Measurements from ENCODE around the gene GPC6. TPM values are rescaled to one million over a fixed set of nuclear protein-coding genes. Genes with fewer than 3 reads are reported as not detected.

The GPC6 gene
- total and polyA plus RNA-seq, 5 donors from 2014 or later, result not detected

GRCh38 chr13:93977986-93978385 lies 751.4 kb downstream of the GPC6 start:
- H3K27me3 ChIP-seq (ENCODE audit: control insufficient read depth, insufficient read depth, low read length), result no peaks in the 10 kb centered on the region
- no peaks in the 10 kb centered on the region for H3K9me3 Mint-ChIP-seq
- ATAC-seq (ENCODE audit: low read depth in 2 of 2), result no peak
- no peak overlapping the region for H3K27ac ChIP-seq (ENCODE audit: insufficient read depth, low read length, poor library complexity, severe bottlenecking)
- H3K36me3 Mint-ChIP-seq, result no peaks in the 10 kb centered on the region
- H3K27me3 Mint-ChIP-seq, result peaks cover 5% of the 10 kb centered on the region
- no peaks in the 10 kb centered on the region for H3K36me3 ChIP-seq (ENCODE audit: control insufficient read depth, insufficient read depth, low read length)
- H3K9me3 ChIP-seq (ENCODE audit: control insufficient read depth in 2 of 2, low read length in 2 of 2), result no peaks in the 10 kb centered on the region
- H3K4me1 ChIP-seq (ENCODE audit: control insufficient read depth, insufficient read depth, low read length, poor library complexity, severe bottlenecking), result no peaks in the 10 kb centered on the region
- H3K27ac Mint-ChIP-seq, result no peak overlapping the region
- H3K4me3 ChIP-seq (ENCODE audit: low read depth, low read length), result no peak overlapping the region
- DNase-seq, result no peak
- H3K4me1 Mint-ChIP-seq, result no peaks in the 10 kb centered on the region
- H3K4me3 Mint-ChIP-seq, result no peak overlapping the region

GRCh38 chr13:93981426-93981977 lies 754.9 kb downstream of the GPC6 start:
- Mint-ChIP-seq H3K9me3 (no peaks in the 10 kb centered on the region), H3K4me1 (peaks cover 0 to 2% (median 0%) of the 10 kb centered on the region in 4 donors), H3K27ac (no peak overlapping the region), H3K27me3 (peaks cover 5% of the 10 kb centered on the region), H3K36me3 (no peaks in the 10 kb centered on the region), H3K4me3 (no peak overlapping the region)
- ATAC-seq (ENCODE audit: low read depth in 2 of 2) (no peak), DNase-seq (no peak)
- Histone ChIP-seq H3K4me1 (ENCODE audit: control insufficient read depth, insufficient read depth, low read length, poor library complexity, severe bottlenecking) (no peaks in the 10 kb centered on the region), H3K4me3 (ENCODE audit: low read depth, low read length) (no peak overlapping the region), H3K27me3 (ENCODE audit: control insufficient read depth, insufficient read depth, low read length) (no peaks in the 10 kb centered on the region), H3K9me3 (ENCODE audit: control insufficient read depth in 2 of 2, low read length in 2 of 2) (no peaks in the 10 kb centered on the region), H3K27ac (ENCODE audit: insufficient read depth, low read length, poor library complexity, severe bottlenecking) (no peak overlapping the region), H3K36me3 (ENCODE audit: control insufficient read depth, insufficient read depth, low read length) (no peaks in the 10 kb centered on the region)

DNA sequence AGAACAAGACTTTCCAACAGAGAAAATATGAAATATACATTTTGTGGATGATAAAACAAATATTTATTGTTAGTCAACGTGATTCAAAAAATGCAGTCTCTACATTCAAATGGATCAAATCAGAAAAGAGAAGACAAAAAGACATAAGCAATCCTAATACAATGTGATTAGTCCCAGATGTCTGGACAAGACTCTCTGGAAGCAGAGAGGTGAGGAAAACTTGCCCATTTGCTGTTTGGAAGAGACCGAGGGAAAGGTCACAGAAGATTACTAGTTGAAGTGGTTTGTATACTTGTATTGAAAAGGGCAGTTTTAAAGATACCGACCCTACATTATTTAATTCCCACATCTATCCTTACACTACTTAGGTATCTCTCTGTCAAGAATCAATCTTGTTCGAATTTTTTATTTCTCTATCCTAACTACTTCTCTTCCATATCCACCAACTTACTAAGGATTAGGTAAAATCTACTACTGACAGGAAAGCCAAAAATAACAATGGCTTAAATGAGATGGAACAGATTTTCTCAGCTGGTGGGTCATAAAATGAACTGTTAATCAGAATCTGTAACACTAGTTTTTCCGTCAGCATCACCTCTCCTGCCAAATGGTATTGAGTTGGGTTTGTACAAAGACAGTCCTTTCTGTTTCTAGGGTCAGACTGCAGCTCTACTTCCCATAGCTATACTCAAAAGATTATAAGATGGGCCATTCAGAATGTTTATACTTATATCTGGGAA lies 755.7 kb downstream of the GPC6 start:
- no peak for DNase-seq
- Mint-ChIP-seq H3K9me3 (no peaks in the 10 kb centered on the region), H3K27me3 (peaks cover 5% of the 10 kb centered on the region), H3K4me3 (no peak overlapping the region), H3K4me1 (peaks cover 0 to 2% (median 0%) of the 10 kb centered on the region in 4 donors), H3K36me3 (no peaks in the 10 kb centered on the region), H3K27ac (no peak overlapping the region)
- Histone ChIP-seq H3K4me3 (ENCODE audit: low read depth, low read length) (no peak overlapping the region), H3K4me1 (ENCODE audit: control insufficient read depth, insufficient read depth, low read length, poor library complexity, severe bottlenecking) (no peaks in the 10 kb centered on the region), H3K27me3 (ENCODE audit: control insufficient read depth, insufficient read depth, low read length) (no peaks in the 10 kb centered on the region), H3K9me3 (ENCODE audit: control insufficient read depth in 2 of 2, low read length in 2 of 2) (no peaks in the 10 kb centered on the region), H3K36me3 (ENCODE audit: control insufficient read depth, insufficient read depth, low read length) (no peaks in the 10 kb centered on the region), H3K27ac (ENCODE audit: insufficient read depth, low read length, poor library complexity, severe bottlenecking) (no peak overlapping the region)
- ATAC-seq (ENCODE audit: low read depth in 2 of 2), result no peak

- no peaks in the 10 kb centered on the region for H3K9me3 ChIP-seq (ENCODE audit: control insufficient read depth in 2 of 2, low read length in 2 of 2)
- DNase-seq (no peak), ATAC-seq (ENCODE audit: low read depth in 2 of 2) (no peak)
- no peak overlapping the region for H3K27ac Mint-ChIP-seq
- peaks cover 0 to 2% (median 0%) of the 10 kb centered on the region in 4 donors for H3K4me1 Mint-ChIP-seq
- no peak overlapping the region for H3K4me3 Mint-ChIP-seq
- no peaks in the 10 kb centered on the region for H3K27me3 Mint-ChIP-seq
- H3K9me3 Mint-ChIP-seq, result no peaks in the 10 kb centered on the region
- H3K36me3 ChIP-seq (ENCODE audit: control insufficient read depth, insufficient read depth, low read length), result no peaks in the 10 kb centered on the region
- H3K36me3 Mint-ChIP-seq, result no peaks in the 10 kb centered on the region
- H3K4me1 ChIP-seq (ENCODE audit: control insufficient read depth, insufficient read depth, low read length, poor library complexity, severe bottlenecking), result no peaks in the 10 kb centered on the region
- no peak overlapping the region for H3K4me3 ChIP-seq (ENCODE audit: low read depth, low read length)
- H3K27me3 ChIP-seq (ENCODE audit: control insufficient read depth, insufficient read depth, low read length), result no peaks in the 10 kb centered on the region
- H3K27ac ChIP-seq (ENCODE audit: insufficient read depth, low read length, poor library complexity, severe bottlenecking), result no peak overlapping the region
These were observed 757.4 kb downstream of the GPC6 start for GRCh38 chr13:93984052-93984451.

DNA sequence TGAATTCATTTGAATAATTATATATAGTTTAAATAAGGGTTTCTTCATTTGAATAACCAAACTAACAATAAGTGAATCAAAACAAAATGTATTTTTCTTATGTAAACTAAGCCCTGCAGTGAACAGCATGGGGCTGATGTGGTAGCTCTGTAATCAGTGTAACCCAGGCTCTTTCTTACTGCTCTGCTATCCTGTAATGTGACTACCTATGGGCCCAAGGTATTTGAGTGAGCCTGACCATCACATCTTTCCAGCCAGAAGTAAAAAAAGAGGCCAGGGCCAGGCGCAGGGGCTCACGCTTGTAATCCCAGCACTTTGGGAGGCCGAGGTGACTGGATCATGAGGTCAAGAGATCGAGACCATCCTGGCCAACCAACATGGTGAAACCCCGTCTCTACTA lies 758.3 kb downstream of the GPC6 start:
- Mint-ChIP-seq H3K27ac (no peak overlapping the region), H3K27me3 (no peaks in the 10 kb centered on the region), H3K9me3 (no peaks in the 10 kb centered on the region), H3K36me3 (no peaks in the 10 kb centered on the region), H3K4me3 (no peak overlapping the region), H3K4me1 (peaks cover 0 to 2% (median 0%) of the 10 kb centered on the region in 4 donors)
- Histone ChIP-seq H3K27ac (ENCODE audit: insufficient read depth, low read length, poor library complexity, severe bottlenecking) (no peak overlapping the region), H3K4me3 (ENCODE audit: low read depth, low read length) (no peak overlapping the region), H3K4me1 (ENCODE audit: control insufficient read depth, insufficient read depth, low read length, poor library complexity, severe bottlenecking) (no peaks in the 10 kb centered on the region), H3K36me3 (ENCODE audit: control insufficient read depth, insufficient read depth, low read length) (no peaks in the 10 kb centered on the region), H3K27me3 (ENCODE audit: control insufficient read depth, insufficient read depth, low read length) (no peaks in the 10 kb centered on the region), H3K9me3 (ENCODE audit: control insufficient read depth in 2 of 2, low read length in 2 of 2) (no peaks in the 10 kb centered on the region)
- ATAC-seq (ENCODE audit: low read depth in 2 of 2) (no peak), DNase-seq (no peak)

GRCh38 chr13:93987458-93987857 lies 760.9 kb downstream of the GPC6 start:
- no peaks in the 10 kb centered on the region for H3K9me3 Mint-ChIP-seq
- DNase-seq (no peak), ATAC-seq (ENCODE audit: low read depth in 2 of 2) (no peak)
- no peaks in the 10 kb centered on the region for H3K27me3 ChIP-seq (ENCODE audit: control insufficient read depth, insufficient read depth, low read length)
- no peak overlapping the region for H3K27ac Mint-ChIP-seq
- H3K4me1 ChIP-seq (ENCODE audit: control insufficient read depth, insufficient read depth, low read length, poor library complexity, severe bottlenecking), result no peaks in the 10 kb centered on the region
- no peaks in the 10 kb centered on the region for H3K27me3 Mint-ChIP-seq
- H3K4me3 ChIP-seq (ENCODE audit: low read depth, low read length), result no peak overlapping the region
- H3K4me1 Mint-ChIP-seq, result peaks cover 0 to 2% (median 0%) of the 10 kb centered on the region in 4 donors
- H3K36me3 Mint-ChIP-seq, result no peaks in the 10 kb centered on the region
- no peak overlapping the region for H3K4me3 Mint-ChIP-seq
- no peaks in the 10 kb centered on the region for H3K36me3 ChIP-seq (ENCODE audit: control insufficient read depth, insufficient read depth, low read length)
- no peaks in the 10 kb centered on the region for H3K9me3 ChIP-seq (ENCODE audit: control insufficient read depth in 2 of 2, low read length in 2 of 2)
- H3K27ac ChIP-seq (ENCODE audit: insufficient read depth, low read length, poor library complexity, severe bottlenecking), result no peak overlapping the region

DNA sequence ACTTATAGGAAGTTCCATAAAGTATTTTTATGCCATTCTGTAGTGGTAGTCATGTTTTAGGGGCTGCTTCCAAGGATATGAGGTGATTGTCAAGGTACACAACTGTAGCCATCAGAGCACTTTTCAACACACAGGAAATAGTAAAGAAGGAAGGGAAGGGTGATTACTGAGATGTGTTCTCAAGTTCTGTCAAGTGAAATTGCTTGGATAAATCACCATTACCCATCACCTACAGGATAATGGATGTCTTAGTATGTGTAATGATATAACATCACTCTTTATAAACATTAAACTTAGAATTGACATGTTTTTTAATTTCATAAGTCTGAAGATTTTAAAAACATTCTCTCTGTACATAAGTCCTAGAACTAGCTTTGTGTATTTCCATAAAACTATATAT lies 765.0 kb downstream of the GPC6 start:
- no peak for ATAC-seq (ENCODE audit: low read depth in 2 of 2)
- peak overlapping the region in 1 of 3 donors; percentile 9 for H3K27ac Mint-ChIP-seq
- no peak for DNase-seq
- H3K27me3 Mint-ChIP-seq, result no peaks in the 10 kb centered on the region
- H3K27ac ChIP-seq (ENCODE audit: insufficient read depth, low read length, poor library complexity, severe bottlenecking), result no peak overlapping the region
- H3K36me3 Mint-ChIP-seq, result no peaks in the 10 kb centered on the region
- no peaks in the 10 kb centered on the region for H3K36me3 ChIP-seq (ENCODE audit: control insufficient read depth, insufficient read depth, low read length)
- H3K9me3 ChIP-seq (ENCODE audit: control insufficient read depth in 2 of 2, low read length in 2 of 2), result no peaks in the 10 kb centered on the region
- no peaks in the 10 kb centered on the region for H3K4me1 Mint-ChIP-seq
- H3K27me3 ChIP-seq (ENCODE audit: control insufficient read depth, insufficient read depth, low read length), result no peaks in the 10 kb centered on the region
- no peak overlapping the region for H3K4me3 ChIP-seq (ENCODE audit: low read depth, low read length)
- no peaks in the 10 kb centered on the region for H3K9me3 Mint-ChIP-seq
- H3K4me3 Mint-ChIP-seq, result no peak overlapping the region
- no peaks in the 10 kb centered on the region for H3K4me1 ChIP-seq (ENCODE audit: control insufficient read depth, insufficient read depth, low read length, poor library complexity, severe bottlenecking)

DNA sequence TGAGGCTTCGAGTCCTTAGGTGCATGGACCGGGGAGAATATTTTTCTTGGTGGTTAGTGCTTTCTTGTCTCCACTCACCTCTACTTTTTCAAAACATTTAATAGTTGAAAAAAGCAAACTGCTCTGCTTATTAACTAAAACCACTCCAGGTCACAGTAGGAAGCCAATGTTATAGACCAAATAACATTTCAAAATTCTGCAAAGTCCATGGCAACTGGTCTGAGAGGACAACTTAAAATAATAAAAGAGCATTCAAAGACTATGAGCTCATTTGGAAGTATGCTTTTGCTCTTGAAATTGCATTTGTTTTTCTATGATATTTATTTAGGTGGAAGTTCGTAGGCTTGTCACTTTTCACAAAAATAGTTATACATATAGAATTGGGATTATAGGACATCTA lies 769.9 kb downstream of the GPC6 start:
- Histone ChIP-seq H3K27ac (ENCODE audit: insufficient read depth, low read length, poor library complexity, severe bottlenecking) (no peak overlapping the region), H3K9me3 (ENCODE audit: control insufficient read depth in 2 of 2, low read length in 2 of 2) (no peaks in the 10 kb centered on the region), H3K4me1 (ENCODE audit: control insufficient read depth, insufficient read depth, low read length, poor library complexity, severe bottlenecking) (no peaks in the 10 kb centered on the region), H3K27me3 (ENCODE audit: control insufficient read depth, insufficient read depth, low read length) (no peaks in the 10 kb centered on the region), H3K4me3 (ENCODE audit: low read depth, low read length) (no peak overlapping the region), H3K36me3 (ENCODE audit: control insufficient read depth, insufficient read depth, low read length) (no peaks in the 10 kb centered on the region)
- peaks cover 0 to 4% (median 0%) of the 10 kb centered on the region in 7 donors for H3K9me3 Mint-ChIP-seq
- no peak overlapping the region for H3K4me3 Mint-ChIP-seq
- DNase-seq (no peak), ATAC-seq (ENCODE audit: low read depth in 2 of 2) (no peak)
- no peaks in the 10 kb centered on the region for H3K36me3 Mint-ChIP-seq
- peaks cover 2% of the 10 kb centered on the region for H3K27me3 Mint-ChIP-seq
- no peak overlapping the region for H3K27ac Mint-ChIP-seq
- no peaks in the 10 kb centered on the region for H3K4me1 Mint-ChIP-seq

Data from CD4-positive, CD25-positive, alpha-beta regulatory T cell (primary cell).